NCI-H2196 treated with DMSO at 0.1 percent for 48 hours (cell line): ENCODE measurements around the gene PRAC2.
A peak's percentile ranks its signal among the peaks of the same experiment; 100 is the strongest.

Experiments
- DNase-seq: peaks from one replicate; lab custom pipeline; 2025; ENCODE audit not compliant: unreplicated experiment; lab: John Stamatoyannopoulos, UW

Gene PRAC2

DNA sequence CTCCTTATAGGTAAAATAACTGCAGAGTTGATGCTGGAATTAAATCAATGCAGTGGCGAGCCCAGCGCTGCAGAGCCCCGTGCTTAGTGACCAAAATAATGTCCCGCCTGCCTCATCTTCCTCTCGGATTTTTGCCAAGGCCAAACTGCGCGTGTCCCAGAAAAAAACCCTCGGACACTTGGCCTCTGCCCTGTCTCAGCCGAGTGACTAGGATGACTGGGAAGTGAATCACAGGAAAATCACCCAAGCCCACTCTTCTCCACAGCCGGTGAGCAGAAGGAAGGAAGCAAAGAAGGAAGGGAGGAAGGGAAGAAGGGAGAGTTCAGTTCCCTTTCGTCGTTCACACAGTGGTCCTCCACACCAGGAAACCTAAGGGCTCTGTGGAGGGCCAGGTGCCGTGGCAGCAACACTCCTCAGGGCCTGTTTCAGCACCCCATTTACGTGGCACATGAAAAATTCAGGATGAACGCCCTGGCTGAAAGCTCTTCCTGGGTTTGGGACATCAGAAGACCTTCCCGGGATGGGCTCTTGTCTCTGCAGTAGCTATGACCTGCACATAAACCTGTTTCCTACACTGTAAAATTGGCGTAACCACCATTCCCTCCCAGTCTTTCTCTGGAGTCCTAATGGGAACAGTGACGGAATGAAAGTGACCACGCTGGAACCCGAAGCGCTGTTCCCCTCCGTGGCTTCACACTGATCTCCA lies 31.0 kb downstream of the PRAC2 start:
- DNase-seq = no peak

DNA sequence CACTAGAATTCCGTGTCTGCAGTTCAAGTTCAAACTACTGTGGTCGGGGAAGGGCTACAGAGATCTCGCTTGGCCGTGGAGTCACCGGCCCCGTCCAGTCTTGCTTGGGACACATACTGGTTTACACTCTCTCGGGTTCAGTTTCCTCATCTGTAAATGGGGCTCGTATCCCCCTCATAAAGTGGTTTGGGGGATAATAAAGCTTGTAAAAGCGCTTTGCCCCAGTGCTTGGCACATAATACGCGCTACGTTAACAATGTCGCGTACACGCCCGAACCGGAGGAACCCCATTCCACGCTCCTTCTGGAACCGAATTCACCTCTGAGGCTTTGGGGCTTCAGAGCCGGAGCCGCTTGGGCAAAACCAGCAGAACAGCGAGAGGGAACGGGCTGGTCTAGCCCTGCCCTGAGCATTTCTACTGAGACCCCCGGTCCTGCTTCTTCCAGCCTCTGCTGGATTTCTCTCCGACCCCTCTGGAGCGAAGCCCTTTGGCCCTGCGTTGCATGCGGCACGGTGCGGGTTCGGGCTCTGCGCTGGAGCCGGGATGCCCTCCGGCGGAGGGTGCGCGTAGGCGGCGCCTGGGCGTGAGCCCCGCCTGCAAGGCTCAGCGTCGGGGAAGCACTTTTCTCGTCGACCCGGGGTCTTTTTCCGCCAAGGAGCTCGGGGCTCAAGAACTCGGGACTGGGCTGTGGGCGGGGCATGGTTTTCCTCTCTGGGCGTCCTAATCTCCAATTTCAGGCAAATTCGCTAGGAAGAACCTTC lies 31.7 kb downstream of the PRAC2 start:
- DNase-seq = no peak

DNA sequence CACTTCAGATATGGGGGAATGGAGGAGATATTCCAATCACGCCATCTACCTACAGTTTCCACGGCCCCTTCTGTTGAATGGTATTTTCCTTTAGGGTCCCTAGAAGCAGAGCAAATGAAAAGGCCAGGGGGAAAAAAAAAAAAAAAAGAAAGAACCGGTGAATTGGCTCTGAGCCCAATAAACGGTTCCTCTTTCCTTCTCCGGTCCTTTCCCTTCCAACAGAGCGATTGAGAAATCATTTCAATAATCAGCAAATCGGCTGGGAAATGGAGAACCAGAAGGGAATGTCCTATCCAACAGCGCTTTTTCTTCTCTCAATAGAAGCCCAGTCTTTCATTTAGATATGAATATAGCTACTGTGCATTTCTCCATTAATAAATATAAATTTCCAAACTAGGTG lies 32.4 kb downstream of the PRAC2 start:
- no peak for DNase-seq

DNA sequence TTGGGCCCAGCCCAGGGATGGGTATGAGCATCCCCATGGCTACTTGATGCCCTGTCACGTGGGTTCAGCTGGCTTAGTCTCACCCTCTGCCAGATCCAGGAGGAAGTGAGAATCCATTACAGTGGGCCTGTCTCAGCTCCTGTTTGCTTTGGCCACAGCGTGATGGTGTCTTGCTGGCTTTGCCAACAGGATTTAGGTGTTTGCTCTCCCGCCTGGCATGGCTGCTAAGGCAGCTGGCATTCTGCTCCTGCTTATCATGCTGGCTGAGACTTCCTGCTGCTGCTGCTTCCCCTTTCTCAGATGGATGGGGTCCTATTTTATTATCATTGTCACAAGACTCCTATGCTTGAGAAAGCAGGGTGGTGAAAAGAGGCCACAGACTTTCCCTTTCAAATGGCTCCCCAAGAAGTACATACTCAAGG lies 33.9 kb downstream of the PRAC2 start:
- DNase-seq = peak; percentile 95

DNA sequence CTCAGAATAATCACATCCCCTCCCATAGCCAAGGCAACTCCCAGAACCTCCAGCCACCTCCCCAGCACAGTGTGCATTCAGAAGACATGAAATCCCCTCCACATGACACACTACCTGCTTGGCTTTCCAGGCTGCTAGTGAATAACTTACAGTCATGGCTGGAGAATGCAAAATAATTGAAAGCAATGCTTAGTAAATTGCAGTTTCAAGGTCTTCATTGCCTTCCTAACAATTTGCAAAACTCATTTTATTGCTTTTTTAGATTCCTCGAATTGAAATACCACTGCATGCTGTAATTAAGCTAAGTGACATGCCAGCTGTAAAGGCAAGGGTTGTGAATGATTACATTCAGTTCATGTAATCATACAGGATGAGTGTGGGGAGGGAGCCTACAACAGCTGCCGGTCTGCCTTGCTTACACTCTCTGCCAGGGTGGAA lies 34.6 kb downstream of the PRAC2 start:
- peak; percentile 14 for DNase-seq

DNA sequence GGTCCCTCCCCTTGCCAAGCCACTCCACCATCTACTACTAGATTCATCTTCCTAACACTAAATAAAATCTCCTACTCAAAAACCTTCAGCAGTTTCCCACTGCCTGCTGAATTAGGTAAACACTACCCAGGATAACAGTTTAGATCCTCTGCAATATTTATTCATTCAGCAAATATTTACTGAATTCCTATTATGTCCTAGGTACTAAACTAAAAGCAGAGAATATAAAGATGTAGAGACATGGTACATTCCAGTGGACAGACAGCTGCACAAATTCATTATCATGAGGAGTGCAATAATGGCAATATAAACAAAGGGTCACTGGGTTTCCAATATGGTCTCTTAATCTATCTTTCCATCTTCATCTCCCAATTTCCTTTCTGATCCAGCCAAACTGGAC lies 36.3 kb downstream of the PRAC2 start:
- DNase-seq = no peak

DNA sequence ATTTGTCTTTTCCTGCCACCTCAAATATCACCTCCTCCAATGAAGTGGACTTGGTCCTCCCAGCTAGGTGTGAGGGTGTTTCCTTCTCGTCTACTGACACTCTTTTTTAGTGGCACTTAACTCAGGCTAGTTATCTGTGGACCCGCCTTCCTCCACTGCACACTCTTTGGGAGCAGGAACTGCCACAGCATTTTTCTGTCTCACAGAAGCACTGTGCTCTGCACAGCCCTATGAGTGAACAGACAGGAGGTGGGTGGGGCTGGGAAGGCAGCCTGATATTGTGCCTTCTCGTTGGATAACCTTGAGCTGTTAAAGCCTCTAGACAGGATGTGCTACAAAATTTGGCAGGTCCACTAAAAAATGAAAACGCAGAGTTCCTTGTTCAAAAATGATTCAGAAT lies 37.4 kb downstream of the PRAC2 start:
- no peak for DNase-seq

DNA sequence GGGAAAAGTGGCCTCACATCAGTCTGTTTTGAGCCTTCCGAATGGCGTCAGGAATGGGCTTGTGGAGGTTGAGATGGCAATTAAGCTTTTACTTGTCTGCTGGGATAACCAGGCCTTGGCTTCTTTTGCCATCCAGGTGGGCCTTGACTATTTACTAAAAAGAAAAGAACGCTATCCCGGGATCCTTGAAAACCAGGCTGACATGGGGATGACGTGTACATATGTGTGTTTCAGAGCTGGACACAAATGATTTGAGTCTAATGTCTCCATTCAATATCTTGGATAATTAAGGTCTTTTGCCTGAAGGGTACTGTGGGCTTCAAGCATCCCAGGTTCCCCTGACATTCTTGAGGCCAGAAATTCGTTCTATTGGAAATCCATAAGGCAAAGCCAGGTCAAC lies 38.1 kb downstream of the PRAC2 start:
- no peak for DNase-seq

DNA sequence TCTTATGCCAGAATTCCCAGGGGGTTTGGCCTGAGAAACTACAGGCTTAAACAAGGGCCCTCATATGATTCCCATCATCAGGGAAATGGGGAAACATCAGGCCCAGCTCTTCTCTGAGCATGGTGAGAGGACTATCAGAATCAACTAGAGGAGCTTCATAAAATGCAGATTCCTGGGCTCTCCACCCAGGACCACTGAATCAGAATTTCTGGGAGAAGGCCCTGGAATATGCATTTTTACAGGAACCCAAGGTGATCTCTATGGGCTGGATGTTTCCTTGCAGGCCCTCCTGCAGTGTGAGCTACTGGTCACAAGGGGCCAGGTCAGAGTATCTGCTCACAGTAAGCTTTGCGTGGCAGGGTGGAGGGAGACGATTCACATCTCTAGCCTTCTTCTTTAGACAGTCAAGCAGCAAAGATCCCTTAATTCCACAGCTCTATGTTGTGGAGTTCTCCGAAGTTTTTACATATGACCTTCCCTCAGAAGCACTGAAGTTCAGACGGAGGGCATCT lies 44.3 kb downstream of the PRAC2 start:
- no peak for DNase-seq

DNA sequence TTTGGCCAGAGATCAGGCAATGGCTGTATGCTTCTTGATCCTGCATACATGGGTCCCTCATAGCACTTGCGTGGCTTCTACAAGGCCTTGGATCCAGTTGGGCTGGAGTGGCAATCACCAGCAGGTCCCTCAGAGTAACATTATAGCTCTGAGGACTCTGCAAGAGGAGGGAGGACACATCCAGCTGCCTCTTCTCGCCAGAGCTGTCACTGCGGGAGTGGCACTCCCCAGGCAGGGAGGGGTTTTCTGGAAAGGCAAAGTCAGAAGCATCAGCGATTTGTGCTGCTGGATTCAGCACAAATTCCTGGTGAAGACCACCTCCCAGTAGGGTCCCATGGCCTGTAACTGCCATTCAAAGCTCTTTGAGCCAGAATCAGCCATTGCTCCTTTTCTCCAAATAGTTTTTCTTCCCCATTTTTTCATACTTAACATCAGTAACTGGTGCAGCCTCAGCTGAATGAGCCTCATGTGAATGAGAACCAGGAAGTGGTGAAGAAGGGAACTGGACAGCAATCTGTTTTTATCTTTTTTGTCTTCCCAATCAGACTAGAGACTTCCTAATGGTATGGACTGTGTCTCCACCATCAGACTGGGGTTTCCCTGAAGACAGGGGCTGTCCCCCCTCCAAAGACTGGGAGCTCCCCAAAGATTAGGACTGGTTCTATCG lies 46.2 kb downstream of the PRAC2 start:
- DNase-seq = no peak

DNA sequence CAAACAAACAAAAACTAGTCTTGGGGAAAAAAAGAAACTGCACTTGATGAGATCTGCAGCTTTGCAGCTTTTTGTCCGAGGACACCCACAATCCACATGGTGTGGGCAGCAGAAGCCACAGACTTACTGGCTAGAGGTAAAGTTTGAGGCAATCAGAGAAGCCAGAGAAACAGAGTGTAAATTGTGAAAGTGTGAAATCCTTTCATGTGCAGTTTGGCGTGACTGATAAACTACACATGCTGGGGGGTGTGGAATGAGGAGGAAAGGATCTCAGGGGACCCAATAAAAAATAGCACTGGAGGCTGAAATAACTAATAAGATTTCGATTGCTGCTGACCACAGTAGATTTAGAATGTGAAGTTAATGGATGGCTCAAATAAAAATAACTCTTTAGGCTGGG lies 48.0 kb downstream of the PRAC2 start:
- no peak for DNase-seq

DNA sequence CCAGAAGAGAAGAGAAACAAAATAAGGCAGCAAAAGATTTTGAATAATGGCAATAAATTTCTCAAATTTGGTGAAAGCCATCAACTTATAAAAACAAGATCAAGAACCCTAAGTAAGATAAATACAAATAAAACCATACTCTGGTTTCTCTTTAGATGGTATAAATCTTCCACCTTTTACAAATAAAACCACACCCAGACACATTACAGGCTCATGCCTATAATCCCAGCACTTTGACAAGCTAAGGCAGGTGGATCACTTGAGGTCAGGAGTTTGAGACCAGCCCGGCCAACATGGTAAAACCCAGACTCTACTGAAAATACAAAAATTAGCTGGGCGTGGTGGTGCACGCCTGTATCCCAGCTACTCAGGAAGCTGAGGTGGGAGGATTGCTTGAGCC lies 50.3 kb downstream of the PRAC2 start:
- no peak for DNase-seq
